ENCODE results near the gene BCAS4.

The BCAS4 gene

DNA sequence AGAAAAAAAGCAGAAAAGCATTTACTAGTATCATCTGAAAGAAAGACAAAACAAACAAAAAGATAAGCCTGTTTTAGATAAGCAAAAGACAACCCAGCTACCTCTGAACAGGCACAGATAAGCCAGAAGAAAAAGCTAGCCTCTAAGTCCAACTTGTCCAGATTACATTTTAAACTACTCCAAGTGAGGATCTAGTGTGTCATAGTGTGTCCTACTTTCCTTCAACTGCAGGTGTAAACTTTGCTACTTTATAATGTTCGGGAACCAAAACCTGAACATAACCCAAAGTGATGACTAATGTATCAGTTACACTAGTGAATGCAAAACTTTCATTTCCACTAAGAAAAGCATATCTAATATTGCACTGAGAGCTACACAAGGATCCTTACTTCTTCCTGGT is 116.9 kb downstream of the BCAS4 start:
- DNase-seq (ENCODE audit: low read depth) = no peak

DNA sequence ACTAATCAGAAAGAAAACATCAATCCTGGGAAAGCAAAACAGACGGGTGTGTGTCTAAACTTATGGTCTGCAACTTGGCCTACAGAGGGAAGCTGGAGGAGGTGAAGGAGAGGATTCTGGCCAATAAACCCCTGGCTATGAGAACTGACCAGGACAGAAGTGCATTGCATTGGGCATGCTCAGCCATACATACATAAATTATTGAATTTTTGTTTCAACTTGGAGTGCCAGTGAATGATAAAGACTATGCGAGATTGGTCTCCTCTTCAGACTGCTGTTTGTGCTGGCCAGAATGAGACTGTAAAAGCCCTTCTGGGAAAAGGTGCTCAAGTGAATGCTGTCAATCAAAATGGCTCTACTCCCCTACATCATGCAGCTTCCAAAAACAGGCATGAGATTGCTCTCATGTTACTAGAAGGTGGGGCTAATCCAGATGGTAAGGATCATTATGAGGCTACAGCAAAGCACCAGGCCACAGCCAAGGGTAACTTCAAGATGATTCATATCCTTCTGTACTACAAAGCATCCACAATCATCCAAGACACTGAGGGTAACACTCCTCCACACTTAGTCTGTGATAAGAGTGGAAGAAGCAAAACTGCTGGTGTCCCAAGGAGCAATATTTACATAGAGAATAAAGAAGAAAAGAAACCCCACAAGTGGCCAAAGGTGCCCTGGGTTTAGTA is 119.0 kb downstream of the BCAS4 start:
- DNase-seq (ENCODE audit: low read depth) = peak; percentile 34

DNA sequence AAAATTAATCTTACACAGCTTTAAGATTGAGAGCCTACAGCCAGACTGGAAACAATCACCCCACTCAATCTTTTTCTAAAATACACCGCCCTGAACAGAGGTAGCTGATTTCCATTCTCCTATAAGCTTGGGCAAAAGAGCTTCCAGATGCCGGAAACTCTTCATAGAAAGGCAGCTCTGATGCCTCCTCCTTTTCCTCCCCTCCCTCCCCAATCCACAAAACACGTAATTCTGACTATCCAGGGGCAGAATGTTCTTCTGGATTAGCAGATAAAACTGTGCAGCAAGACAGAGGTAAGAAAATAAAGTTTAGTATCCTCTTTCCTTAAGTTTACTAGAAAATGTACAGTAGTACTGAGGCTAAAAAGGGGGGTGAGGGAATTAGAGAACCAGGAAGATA is 120.6 kb downstream of the BCAS4 start:
- no peak for DNase-seq (ENCODE audit: low read depth)

DNA sequence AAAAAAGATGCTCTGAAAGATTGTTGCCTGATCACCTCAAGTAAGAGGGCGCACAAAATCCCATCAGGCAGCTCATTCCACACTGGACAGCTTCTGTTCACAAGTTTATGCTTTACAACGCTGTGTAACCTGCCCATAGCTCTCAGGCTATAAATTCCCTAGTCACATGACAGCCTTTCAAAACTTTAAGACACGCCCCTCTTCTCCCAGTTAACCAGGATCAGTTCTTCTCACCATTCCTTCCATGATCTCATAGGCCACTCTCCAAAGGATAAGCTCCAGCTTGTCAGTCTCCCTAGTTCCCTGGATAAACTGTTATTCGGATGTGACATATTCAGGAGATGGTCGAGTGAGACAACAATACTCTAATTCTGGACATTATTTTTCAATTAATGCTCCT is 121.4 kb downstream of the BCAS4 start:
- no peak for DNase-seq (ENCODE audit: low read depth)

DNA sequence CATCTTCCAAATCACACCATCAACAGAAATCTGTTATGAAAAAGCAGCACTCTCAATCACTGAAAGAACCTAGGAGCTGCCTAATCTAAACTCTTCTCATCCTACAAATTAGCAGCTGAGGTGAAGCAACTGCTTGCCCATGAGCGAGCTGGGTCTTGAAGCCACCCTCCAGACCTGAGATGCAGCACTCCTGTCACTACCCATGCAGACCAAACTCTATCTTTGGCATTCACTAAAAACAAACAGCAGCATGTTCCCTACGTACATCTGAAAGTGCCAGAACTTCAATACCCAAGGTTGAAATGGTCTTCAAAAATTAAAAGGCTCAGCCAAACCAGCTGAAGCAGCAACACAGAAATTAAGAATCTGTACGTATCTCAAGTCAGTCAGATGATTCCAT is 122.1 kb downstream of the BCAS4 start:
- no peak for DNase-seq (ENCODE audit: low read depth)

DNA sequence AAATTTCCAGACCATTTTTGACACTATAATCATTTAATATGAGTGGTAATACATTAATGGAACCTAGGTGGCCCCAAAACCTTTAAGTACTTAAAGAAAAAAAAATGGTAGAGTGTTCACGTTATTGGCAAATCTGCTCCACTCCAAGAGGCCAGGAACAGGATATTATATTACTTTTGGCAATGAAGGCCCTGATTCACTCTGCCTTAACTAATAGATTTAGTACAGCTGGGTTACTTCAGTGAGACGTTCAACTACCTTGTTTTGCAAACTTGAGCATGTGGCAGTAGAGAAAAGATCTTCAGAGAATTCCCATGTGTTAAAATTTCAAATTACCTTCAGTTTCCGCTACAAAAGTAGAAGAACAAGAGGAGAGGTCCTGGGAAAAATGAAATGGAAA is 123.5 kb downstream of the BCAS4 start:
- DNase-seq (ENCODE audit: low read depth) = no peak

DNA sequence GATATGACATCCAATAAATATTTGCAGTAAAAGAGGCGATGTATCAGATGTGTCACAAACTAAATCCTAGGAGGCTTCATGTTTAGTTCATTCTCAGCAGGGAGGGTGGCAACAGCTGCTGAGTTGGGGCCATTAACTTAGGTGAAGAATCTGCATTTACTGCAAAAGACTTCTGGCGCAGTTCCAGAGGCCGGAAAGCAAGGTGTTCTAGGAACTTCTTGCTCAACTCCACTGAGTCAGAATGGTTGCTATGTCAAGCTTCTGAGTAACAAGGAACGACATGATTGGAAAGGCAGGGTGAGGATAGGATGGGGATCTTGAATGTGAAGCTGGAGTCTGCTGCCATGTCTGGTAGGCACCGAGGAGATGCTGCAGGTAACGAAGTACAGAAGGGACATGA is 124.7 kb downstream of the BCAS4 start:
- no peak for DNase-seq (ENCODE audit: low read depth)

DNA sequence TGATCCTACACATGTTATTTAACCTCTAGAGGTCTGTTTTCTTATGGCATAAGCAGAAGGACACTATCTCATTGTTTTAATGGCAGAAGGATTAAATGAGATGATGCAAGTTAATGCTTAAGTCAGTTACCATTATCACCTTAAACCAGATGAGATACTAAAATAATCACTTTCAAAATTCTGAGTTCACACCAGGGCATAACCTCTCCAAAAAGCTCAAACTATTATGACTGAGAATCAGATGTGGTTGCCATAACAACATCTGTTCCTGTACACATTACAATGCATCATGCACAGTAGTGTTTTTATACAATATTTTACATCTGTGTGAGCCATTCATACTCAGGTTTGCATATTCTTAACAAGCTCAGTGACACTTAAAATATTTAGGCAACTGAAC is 126.1 kb downstream of the BCAS4 start:
- no peak for DNase-seq (ENCODE audit: low read depth)

DNA sequence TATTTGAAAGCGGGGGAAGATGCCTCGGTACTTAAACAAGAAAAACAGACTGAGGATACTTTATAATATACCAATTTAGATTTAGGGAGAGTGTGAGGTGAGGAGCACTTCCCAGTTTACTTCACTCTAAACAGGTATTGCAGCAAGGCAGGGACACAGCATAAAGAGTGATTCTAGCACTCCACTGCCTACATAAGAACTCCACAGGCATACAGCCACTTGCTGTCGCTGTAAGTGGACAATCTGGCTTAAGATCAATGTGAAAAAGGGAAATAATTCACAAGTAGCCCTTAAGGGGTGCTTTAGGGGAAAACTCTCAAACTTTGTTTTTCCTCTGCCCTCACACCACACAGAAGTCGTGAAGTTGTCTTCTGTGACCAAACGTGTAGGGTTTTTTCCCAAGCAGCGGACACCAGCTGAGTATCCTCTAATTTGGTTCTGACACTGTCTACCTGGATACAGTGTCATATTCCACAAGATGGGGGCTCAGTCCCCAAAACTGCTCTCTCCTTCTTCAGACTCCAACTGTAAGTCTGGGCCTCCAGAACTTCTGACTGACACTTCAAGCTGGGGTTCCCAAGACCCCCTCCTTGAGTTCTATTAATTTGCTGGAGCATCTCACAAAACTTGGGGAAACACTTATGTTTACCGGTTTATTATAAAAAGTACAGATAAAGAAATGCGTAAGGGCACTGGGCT is 127.1 kb downstream of the BCAS4 start:
- DNase-seq (ENCODE audit: low read depth) = no peak

DNA sequence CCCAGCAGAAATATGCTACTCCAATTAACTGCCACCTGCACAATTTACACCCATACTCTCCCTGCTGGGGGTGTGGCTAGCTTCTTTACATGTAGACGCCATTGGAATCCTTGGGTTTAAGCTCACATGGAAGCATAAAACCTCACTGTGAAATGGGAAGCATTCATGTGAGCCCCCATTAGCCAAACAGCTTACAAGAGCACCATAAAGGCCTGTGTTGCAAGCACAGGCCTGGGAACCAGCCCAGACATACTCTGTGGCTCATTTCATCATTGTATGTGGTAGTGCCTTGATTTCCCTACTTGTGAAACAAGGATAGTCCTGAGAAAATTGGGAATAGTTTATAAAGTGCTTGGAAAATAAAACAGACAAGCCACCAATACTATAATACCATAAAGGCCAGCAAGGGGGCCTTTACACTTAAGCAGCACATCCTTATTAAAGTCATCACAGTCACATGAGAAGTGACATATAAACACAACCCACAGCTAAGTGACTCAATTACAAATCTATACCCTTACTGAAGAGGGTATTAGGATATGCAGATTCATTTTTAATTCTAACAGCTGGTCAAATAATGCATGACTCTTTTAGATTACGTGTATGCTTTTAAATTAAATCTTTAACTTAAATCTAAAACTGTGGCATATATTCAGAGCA is 129.5 kb downstream of the BCAS4 start:
- DNase-seq (ENCODE audit: low read depth) = no peak

DNA sequence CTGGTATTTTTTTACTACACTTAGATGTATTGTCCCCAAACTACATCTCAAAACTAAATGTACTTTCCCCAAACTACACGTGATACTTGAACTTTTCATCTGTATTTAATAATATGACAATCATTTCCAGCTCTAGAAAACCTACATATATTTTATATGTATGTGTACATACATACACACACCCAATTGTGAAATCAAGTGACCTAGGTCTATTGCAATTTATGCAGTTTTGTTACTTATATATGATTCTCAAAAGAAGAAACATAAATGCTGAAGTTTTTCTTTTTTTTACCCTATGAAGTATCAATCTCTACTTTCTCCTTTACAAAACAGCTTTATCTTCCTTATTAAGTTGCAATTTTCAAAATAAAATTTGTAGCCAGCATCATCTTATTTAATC is 131.7 kb downstream of the BCAS4 start:
- no peak for DNase-seq (ENCODE audit: low read depth)

Data from HS-27A (cell line).